ENCODE data around the gene MAP3K12. TPM values are rescaled to one million over a fixed set of nuclear protein-coding genes. Genes with fewer than 3 reads are reported as not detected.
"Not testable (repeated sequence)": the region's sequence is repeated elsewhere in the genome, so short reads cannot be mapped to it uniquely, and the experiment has no call there.

The MAP3K12 gene
- 10.8 and 16.0 TPM in 2 replicates for total RNA-seq
- 10.0 and 14.0 TPM in 2 replicates for polyA plus RNA-seq

GRCh38 chr12:53499266-53500141 is at the start of gene MAP3K12:
Gene MAP3K12 (minus strand): TSS chr12:53499458. CDS start chr12:53487391, 12,067 bp downstream.
- peak; percentile 76 for DNase-seq (ENCODE audit: low spot score)
- Histone ChIP-seq H3K4me3 (peak within 1 kb of the TSS; percentile 26), H3K27me3 (no peaks in the 10 kb centered on the region), H3K79me2 (peaks cover 43% of the 10 kb centered on the region), H3K27ac (peak within 1 kb of the TSS; percentile 98), H3K4me1 (ENCODE audit: insufficient read depth) (peaks cover 30% of the 10 kb centered on the region), H3K9me2 (replicated peaks; ENCODE audit: insufficient read depth) (no peaks in the 10 kb centered on the region), H3K36me3 (replicated peaks; ENCODE audit: insufficient read depth, low read depth) (no peaks in the 10 kb centered on the region), H2AFZ (peak within 1 kb of the TSS; percentile 26), H3K9me3 (ENCODE audit: low read depth) (no peaks in the 10 kb centered on the region), H4K20me1 (ENCODE audit: insufficient read depth, poor library complexity, severe bottlenecking) (no peaks in the 10 kb centered on the region), H3K4me2 (peak within 1 kb of the TSS; percentile 81)
- no peak for TF ChIP-seq EZH2 (IDR thresholded peaks at IDR 0.05; ENCODE audit: borderline replicate concordance)
- WGBS (ENCODE audit: low lambda C conversion rate, missing lambda C conversion rate) = 3% methylated on average over 29 of the region's 51 CpGs

- H3K27ac ChIP-seq; H3K36me3 ChIP-seq (replicated peaks; ENCODE audit: insufficient read depth, low read depth); H3K4me2 ChIP-seq; H3K9me3 ChIP-seq (ENCODE audit: low read depth); H3K79me2 ChIP-seq; H4K20me1 ChIP-seq (ENCODE audit: insufficient read depth, poor library complexity, severe bottlenecking); H2AFZ ChIP-seq; H3K4me3 ChIP-seq; H3K27me3 ChIP-seq; H3K9me2 ChIP-seq (replicated peaks; ENCODE audit: insufficient read depth); H3K4me1 ChIP-seq (ENCODE audit: insufficient read depth); DNase-seq (ENCODE audit: low spot score): not testable (repeated sequence)
- 98% methylated on average over 6 of the region's 6 CpGs for WGBS (ENCODE audit: low lambda C conversion rate, missing lambda C conversion rate)
These were observed 49.1 kb upstream of the MAP3K12 start for GRCh38 chr12:53548354-53548753.

GRCh38 chr12:53543539-53543938 is 44.3 kb upstream of the MAP3K12 start:
- H3K9me3 ChIP-seq (ENCODE audit: low read depth) = no peaks in the 10 kb centered on the region
- TF ChIP-seq EZH2phosphoT487 (IDR thresholded peaks at IDR 0.05; ENCODE audit: low read depth, severe bottlenecking, unreplicated experiment) (no peak), CTCF (IDR thresholded peaks at IDR 0.05; ENCODE audit: poor library complexity) (peak; percentile 87), EZH2 (IDR thresholded peaks at IDR 0.05; ENCODE audit: borderline replicate concordance) (no peak)
- peak overlapping the region; percentile 38 for H3K27ac ChIP-seq
- H3K79me2 ChIP-seq = no peaks in the 10 kb centered on the region
- WGBS (ENCODE audit: low lambda C conversion rate, missing lambda C conversion rate) = 45% methylated on average over 5 of the region's 5 CpGs
- no peaks in the 10 kb centered on the region for H3K27me3 ChIP-seq
- DNase-seq (ENCODE audit: low spot score) = peak; percentile 78
- H3K36me3 ChIP-seq (replicated peaks; ENCODE audit: insufficient read depth, low read depth) = no peaks in the 10 kb centered on the region
- H3K4me2 ChIP-seq = no peak overlapping the region
- no peak overlapping the region for H2AFZ ChIP-seq
- no peak overlapping the region for H3K4me3 ChIP-seq
- H3K4me1 ChIP-seq (ENCODE audit: insufficient read depth) = peaks cover 7% of the 10 kb centered on the region
- H3K9me2 ChIP-seq (replicated peaks; ENCODE audit: insufficient read depth) = no peaks in the 10 kb centered on the region
- no peaks in the 10 kb centered on the region for H4K20me1 ChIP-seq (ENCODE audit: insufficient read depth, poor library complexity, severe bottlenecking)

GRCh38 chr12:53539526-53539925 is 40.3 kb upstream of the MAP3K12 start:
- TF ChIP-seq EZH2phosphoT487 (IDR thresholded peaks at IDR 0.05; ENCODE audit: low read depth, severe bottlenecking, unreplicated experiment) = no peak
- TF ChIP-seq CTCF (IDR thresholded peaks at IDR 0.05; ENCODE audit: poor library complexity) = no peak
- peaks cover 12% of the 10 kb centered on the region for H3K4me1 ChIP-seq (ENCODE audit: insufficient read depth)
- H3K27ac ChIP-seq = no peak overlapping the region
- peaks cover 13% of the 10 kb centered on the region for H3K36me3 ChIP-seq (replicated peaks; ENCODE audit: insufficient read depth, low read depth)
- no peak for DNase-seq (ENCODE audit: low spot score)
- no peaks in the 10 kb centered on the region for H4K20me1 ChIP-seq (ENCODE audit: insufficient read depth, poor library complexity, severe bottlenecking)
- no peaks in the 10 kb centered on the region for H3K9me2 ChIP-seq (replicated peaks; ENCODE audit: insufficient read depth)
- H3K4me2 ChIP-seq = no peak overlapping the region
- H3K9me3 ChIP-seq (ENCODE audit: low read depth) = no peaks in the 10 kb centered on the region
- 97% methylated on average over 3 of the region's 3 CpGs for WGBS (ENCODE audit: low lambda C conversion rate, missing lambda C conversion rate)
- H3K27me3 ChIP-seq = no peaks in the 10 kb centered on the region
- no peaks in the 10 kb centered on the region for H3K79me2 ChIP-seq
- H3K4me3 ChIP-seq = no peak overlapping the region
- no peak overlapping the region for H2AFZ ChIP-seq

All from hepatocyte (in vitro differentiated cells).